Measurements from ENCODE around the gene ZCCHC10.
"Not testable (repeated sequence)": the region's sequence is repeated elsewhere in the genome, so short reads cannot be mapped to it uniquely, and the experiment has no call there.

Gene ZCCHC10

DNA sequence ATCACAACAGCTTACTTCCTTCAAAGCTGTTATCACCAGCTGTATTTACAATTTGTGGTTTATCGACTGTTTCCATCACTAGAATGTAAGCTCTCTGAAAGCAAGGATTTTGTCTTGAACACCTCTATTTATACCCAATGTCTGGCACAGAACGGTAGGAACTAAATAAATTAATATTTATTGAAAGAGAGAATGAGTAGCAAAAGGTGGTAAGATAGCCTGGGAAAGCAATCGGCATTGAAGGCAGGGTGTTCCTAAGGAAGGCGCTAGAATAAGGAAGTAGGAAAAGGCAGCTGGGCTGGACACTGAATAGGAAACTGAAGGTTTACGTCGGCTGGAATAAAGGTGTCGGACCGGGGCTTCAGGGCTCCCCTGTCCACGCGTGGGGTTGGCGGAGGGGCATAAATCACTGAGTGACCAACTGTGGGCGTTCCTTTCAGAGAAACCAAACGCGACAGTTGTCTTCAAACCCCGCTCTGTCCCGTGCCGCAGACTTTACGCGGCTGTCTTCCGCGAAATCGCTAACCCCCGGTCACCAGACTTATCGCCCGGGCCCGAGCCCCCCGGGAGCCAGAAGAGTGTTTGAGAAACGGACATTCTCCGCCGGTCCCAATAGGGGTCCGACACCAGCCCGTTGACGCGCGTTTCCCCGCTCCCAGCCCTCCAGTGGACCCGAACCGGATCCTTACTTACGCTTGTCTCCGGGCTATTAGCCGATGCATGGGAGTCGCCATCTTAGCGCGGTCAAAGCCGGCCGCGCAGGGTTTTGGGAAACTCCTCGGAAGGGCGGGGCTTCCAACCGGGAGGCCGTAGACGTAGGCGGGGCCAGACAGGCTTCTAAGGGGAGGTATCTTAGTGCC lies at the start of gene ZCCHC10:
Gene ZCCHC10, minus strand, starts transcription at position 746 of the 860 bp plus-strand sequence. Its CDS starts 12 bp downstream, at position 734.
- peak; percentile 88 to 89 for DNase-seq (ENCODE audit: low read depth in 2 of 2)

DNA sequence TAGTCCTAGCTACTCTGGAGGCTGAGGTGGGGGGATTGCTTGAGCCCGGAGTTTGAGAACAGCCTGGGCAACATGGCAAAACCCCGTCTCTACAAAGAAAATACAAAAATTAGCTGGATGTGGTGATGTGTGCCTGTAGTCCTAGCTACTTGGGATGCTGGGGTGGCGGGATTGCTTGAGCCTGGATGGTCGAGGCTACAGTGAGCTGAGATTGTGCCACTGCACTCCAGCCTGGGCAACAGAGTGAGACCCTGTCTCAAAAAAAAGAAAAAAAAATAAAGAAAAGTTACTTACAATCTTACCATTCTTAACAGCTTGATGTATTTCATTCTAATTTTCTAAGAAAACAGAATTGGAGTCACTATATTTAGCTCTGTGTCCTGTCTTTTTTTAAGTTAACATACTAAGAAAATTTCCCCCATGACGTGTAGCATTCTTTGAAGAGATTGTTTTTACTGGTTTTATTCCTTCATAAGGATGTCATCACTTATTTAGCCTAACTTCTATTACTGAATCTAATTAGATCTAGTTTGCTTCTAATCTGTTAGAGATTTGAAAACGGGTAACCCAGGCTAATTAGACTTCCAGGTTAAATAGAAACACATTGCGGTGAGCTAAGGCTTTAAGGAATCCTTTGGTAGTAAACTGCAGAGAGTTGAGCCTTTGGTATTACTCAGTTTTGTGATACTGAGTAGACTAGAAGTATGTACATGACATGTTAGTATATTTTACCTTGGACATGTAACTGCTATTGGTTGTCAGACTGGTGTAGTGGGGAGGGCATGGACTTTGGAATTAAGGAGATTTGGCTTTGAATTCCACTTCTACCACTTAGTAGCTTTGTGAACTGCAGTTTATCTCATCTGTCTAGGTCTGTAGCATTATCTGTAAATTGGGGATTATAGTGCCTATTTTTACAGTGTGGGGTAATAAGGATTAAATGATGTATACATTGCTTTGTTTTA lies 49.5 kb upstream of the ZCCHC10 start:
- DNase-seq (ENCODE audit: low read depth in 2 of 2): no peak

DNA sequence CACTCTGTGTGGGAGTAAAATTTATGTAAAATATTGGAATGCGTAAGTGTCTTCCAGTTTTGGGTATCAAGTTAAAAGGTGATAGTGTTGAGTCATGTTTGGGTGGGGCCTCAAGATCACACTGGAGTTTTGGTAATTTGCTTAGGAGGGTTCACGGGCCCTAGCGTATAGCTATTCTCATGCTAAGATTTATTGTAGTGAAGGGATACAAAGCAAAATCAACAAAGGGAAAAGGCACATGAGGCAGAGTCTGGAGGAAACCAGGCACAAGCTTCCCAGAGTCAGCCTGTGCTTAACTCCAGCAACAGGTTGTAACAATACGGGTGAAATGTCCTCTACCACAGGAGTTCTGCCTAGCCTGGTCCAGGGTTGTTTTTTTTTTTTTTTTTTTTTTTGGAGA lies 45.7 kb upstream of the ZCCHC10 start:
- no peak for DNase-seq (ENCODE audit: low read depth in 2 of 2)

DNA sequence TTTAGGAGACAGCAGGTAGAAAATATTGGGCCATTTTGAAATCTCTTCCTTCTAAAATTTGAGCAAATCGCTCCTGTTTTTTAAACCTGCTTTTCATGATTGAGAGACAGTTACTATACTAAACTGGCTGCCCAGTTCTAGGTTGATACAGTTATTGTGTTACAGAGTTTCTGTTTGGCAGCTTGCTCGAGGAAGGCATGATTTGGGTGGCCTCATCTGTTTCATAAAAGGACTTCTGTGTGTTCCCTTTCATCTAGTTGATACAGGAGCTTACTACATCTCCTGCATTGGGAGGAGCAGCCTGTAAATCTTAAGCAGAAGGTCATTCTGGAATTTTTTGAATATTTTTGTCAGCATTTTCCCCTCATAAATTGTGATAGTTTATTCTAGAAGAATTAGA lies 39.7 kb upstream of the ZCCHC10 start:
- DNase-seq (ENCODE audit: low read depth in 2 of 2): no peak

DNA sequence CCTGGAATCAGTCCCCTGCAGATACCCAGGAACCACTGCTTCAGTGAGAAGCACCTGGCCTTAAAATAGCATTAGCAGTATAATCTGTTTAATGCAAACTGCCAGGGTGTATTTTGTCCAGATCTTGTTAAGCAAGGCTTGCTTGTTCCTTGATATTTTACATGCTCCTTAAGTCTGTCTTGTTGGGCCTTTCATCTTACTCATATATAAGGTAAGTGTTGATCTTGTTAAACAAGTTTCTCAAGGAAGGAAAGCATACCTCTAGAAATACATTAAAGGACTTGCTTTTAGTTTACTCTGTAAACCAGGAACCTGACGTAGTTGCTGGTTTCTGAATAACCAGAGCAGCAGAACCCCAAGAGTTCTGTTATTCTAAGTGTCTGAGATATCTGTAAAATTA lies 39.1 kb upstream of the ZCCHC10 start:
- DNase-seq (ENCODE audit: low read depth in 2 of 2): no peak

DNA sequence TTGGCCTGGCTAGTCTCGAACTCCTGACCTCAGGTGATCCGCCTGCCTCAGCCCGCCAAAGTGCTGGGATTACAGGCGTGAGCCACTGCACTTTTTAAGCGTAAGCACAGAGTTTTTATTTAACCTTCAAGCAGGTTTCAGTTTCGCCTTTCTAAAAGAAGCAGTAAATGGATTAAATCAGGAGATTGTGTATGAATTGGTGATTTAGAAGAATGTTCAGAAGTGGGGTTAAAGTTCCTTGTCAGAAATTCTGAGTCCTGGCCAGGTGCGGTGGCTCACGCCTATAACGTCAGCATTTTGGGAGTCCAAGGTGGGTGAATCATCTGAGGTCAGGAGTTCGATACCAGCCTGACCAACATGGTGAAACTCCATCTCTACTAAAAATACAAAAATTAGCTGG lies 37.6 kb upstream of the ZCCHC10 start:
- DNase-seq (ENCODE audit: low read depth in 2 of 2): no peak

DNA sequence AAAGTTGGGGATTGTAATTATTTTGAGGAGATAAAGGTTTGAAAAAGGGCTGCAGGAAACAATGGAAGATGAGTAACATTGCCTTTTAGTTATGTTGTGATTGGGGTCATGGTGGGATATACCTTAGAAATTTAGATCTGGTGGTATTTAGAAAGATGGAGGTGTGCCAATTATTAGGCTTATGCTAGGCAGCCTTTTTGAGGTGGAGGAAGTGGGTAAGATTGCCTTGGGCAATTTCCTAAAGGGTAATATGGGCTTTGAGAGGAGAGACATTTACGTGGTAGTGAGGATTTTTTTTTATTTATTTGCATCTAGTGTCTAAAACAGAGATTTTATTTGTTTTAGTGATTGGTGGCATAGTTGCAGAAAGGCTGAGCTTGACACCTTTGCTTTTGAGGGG lies 35.9 kb upstream of the ZCCHC10 start:
- DNase-seq (ENCODE audit: low read depth in 2 of 2): no peak

DNA sequence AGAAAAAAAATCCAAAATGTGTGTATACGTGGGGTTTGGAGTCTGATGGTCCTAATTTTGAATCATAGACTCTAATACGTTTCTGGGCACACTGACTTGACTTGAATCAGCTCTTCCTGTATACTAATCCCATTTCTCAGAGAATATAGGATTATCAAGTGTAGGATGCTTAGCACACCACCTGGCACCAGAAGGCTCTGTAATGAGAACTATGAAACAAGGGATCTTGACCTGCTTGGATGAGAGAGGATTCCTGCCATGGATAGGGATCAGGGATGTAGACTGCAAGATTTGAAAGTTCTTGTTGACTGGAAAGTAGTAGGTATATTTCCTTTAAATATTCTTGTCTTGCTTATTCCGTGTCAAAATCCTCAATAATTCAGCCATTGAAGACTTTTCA lies 33.3 kb upstream of the ZCCHC10 start:
- no peak for DNase-seq (ENCODE audit: low read depth in 2 of 2)

DNA sequence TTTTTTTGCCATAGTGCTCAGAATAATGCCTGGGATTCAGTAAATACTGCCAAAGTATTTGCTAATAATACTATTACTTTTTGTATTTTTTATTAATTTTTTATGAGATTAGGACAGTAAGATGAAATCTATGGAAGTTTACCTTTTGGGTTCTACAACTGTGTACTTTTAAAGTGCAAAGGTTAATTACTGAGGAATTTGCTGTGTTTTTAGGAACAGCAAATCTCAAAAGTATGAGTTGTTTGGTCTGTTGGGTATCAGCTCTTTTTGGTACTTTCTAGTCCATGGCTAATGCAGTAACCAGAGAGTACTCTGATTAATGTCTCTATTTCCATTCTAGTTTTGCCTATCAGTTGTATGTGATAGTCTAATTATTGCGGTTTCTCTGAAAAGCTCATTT lies 30.5 kb upstream of the ZCCHC10 start:
- DNase-seq (ENCODE audit: low read depth in 2 of 2): no peak

DNA sequence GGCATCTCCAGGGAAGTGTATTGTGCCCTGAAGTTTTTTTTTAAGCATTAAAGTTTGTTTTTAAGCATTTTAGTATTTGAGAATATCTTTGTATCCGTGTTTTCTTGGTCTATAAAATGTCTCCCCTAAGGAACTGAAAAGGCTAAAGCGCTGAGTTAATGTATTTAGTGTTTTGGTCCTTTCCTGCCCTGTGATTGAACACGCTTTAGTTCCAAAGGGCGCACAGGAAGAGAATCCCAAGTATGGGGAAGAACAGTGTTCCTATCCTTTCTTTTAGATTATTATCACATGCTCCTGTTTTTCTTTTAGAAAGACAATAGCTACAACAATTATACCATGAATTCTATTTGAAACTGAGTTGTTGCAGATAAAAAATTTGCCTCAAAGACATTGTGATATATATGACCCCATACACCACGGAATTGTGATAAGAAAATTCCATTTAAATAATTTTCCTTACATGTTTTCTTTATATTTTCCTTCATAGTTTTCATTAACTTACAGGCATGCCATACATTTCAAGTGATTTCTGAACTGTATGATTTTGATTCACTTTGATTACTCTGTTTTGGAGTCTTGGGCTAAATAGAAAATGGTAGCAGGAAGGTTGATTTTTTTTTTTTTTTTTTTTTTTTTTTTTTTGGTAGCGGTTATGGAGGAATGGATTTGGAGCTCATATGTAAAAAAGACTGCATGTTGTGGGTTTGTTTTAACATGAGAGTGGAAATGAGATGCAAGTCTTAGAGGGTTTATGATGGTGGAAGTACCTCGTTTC lies 28.5 kb upstream of the ZCCHC10 start:
- no peak for DNase-seq (ENCODE audit: low read depth in 2 of 2)

DNA sequence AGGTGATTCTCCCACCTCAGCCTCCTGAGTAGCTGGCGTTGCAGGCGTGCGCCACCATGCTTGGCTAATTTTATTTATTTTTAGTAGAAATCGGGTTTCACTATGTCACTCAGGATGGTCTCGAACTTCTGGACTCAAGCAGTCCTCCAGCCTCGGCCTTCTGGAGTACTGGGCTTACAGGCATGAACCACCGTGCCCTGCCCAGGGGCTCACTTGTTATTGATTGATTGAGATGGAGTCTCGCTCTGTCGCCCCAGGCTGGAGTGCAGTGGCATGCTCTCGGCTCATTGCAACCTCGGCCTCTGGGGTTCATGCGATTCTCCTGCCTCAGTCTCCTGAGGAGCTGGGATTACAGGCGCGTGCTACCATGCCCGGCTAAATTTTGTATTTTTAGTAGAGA lies 27.1 kb upstream of the ZCCHC10 start:
- DNase-seq (ENCODE audit: low read depth in 2 of 2): no peak

DNA sequence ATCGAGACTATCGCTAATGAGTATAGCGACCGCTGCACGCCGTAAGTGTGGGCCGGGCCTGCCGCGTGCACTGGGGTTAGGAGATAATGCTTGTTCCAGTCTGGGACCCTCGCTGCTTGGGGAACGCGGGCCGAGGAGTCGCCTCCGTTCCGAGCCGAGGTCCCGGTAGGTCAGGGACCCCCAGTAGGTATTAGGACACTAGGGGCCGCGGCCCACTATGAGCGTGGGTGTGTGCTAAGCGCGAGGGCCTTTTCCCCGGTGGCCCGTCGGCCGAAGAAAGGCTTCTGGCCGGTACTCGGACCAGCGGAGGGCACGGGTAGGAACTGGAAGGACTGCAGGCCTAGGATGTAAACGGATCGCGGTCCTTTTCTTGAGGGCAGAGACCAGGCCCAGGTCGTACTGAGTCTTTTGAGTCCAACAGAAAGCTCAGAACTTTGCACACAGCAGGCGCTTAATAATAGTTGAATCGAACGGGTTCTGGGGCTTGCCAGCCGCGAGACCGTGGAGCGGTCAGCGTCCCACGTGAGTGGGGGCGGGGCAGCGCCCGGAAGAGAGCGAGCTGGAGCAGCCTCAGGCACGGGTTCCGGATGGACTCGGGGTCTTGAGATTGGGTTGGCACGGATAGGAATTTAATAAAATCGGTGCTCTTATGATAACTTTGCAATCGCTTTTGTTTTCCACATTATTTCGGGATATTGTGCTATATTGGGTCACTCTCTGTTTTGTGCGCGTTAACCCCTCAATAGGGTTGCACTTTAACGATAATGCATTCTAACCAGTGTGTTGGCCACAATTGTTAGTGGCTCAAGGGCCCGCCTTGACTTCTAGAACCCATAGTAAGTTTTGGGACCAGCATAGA lies 26.2 kb upstream of the ZCCHC10 start:
- peak; percentile 61 to 64 for DNase-seq (ENCODE audit: low read depth in 2 of 2)

DNA sequence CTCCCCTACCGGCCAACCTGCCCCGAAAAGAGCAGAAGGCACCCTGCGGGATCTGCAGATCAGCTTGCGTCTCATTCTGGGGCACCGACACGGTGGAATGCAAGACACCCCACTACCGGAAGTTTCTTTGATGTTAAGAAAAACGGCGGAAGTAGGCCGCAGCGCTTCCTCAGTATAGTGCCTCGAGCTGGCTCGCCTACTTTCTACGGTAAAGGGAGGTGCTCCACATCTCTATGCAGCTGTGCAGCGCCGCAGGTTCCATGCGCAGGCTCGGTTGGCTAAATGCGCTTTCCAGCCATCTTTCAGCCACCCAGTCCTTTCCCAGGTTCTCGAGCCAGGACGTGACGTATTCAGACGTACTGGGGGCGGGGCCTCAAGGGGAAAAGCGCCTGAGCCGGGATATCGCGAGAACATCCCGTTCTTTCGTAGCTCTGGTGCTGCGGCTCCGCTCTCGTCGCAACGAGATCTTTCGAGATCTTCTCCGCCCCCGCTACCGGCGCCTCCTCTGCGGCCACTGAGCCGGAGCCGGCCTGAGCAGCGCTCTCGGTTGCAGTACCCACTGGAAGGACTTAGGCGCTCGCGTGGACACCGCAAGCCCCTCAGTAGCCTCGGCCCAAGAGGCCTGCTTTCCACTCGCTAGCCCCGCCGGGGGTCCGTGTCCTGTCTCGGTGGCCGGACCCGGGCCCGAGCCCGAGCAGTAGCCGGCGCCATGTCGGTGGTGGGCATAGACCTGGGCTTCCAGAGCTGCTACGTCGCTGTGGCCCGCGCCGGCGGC lies 25.4 kb upstream of the ZCCHC10 start, which contains the start of gene HSPA4:
Gene HSPA4, plus strand, starts transcription at position 472 of the 775 bp plus-strand sequence. Its CDS starts 238 bp downstream, at position 710.
- DNase-seq (ENCODE audit: low read depth in 2 of 2): peak; percentile 95 to 96

DNA sequence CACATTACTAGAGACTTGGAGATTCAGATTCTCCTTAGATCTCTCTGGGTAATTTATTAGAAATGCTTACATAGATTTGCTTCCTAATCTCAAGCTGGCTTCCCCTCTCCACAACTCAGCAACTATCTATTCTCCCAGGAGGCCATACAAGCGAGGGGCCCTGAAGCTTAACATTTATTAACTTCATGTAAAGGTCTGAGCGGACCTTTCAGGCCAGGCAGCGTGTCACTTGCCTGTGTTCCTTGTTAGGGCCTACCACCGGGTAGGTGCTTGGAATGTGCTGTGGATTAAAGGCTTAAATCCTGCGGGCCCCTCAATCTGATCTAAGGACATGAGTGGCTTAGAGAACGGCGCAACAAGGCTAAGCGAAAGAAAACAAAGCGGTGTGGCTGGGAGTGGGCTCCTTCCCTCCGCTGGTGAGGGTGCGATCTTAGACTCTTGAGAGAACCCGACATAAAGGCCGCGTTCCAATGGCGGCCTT lies 24.8 kb upstream of the ZCCHC10 start:
- DNase-seq (ENCODE audit: low read depth in 2 of 2): no peak

DNA sequence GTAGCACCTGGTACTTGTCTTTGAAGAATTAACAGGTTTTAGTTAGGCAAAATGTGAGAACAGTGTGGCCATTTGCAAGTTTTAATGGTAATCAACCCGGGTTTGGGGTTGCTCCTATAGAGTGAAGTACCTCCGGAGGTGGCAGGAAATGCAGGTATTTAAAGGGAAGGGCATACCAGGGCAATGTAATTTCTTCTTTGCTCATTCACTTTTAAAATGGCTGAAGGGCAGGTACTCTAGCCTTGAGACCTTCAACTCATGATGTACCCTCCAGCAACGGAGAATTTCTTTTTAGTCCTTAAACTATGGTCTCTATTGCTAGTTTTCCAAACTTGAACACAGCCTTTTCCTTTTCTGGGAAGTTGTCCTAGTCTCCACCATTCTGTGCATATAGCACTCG lies 24.2 kb upstream of the ZCCHC10 start:
- no peak for DNase-seq (ENCODE audit: low read depth in 2 of 2)

DNA sequence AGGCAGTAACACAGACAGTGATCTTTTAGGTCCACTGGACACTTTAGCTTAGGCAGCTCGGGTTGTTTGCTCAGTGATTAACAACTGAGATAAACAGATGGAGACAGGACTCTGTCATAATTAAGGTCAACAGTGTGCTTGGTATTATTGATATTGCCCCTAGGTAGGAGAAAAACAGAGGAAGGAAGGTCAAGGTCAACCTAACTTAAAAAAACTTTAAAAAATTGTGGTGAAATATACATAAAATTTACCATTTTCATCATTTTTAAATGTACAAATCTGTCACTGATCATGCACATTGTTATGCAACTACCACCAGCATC lies 23.3 kb upstream of the ZCCHC10 start:
- DNase-seq (ENCODE audit: low read depth in 2 of 2): no peak

DNA sequence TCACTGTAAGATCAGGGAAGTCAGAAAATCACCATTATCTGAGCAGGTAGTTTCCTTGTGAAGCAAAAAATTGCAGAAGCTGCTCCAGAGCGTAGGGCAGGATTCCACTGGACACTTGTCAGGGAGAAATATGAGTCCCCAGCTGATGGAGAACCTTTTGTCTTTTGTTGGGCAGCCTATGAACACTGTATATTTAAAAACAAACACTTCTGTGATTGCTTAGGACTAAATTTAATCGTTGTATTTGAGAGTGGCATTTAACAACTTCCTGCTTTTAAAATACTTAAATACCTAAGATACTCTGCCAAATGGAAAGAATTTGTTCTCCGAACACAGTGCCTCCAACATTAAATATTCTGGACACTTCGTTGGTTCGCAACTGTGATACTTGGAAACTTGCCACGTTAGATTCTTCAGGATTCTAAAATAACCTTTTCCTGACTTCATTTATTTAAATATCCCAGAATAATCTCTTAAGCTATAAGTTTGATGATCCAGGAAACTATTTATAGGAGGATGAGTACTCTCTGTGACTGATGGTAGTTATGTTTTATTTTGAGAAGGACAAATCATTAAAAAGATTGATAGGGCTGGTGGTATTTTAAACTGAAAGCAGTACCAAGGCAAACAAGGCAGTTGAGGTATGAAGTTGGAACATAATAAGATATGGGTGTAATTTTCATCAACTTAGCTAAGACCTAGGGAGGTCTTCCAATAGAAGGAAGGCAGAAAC lies 22.8 kb upstream of the ZCCHC10 start:
- no peak for DNase-seq (ENCODE audit: low read depth in 2 of 2)

DNA sequence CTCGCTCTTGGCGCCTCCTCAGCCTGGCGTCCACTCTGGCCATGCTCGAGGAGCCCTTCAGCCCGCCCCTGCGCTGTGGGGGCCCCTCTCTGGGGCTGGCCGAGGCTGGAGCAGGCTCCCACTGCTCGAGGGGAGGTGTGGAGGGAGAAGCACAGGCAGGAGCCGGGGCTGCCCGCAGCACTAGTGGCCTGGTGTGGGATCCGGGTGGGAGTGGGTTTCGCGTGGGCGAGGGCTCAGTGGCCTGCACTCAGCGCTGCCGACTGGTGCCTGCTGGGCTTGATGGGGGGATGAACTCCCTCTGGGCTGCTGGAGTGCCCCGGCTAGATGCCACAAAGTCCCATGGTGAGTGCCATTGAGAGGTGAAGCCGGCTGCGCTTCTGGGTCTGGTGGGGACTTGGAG lies 21.1 kb upstream of the ZCCHC10 start:
- DNase-seq (ENCODE audit: low read depth in 2 of 2): no peak

DNA sequence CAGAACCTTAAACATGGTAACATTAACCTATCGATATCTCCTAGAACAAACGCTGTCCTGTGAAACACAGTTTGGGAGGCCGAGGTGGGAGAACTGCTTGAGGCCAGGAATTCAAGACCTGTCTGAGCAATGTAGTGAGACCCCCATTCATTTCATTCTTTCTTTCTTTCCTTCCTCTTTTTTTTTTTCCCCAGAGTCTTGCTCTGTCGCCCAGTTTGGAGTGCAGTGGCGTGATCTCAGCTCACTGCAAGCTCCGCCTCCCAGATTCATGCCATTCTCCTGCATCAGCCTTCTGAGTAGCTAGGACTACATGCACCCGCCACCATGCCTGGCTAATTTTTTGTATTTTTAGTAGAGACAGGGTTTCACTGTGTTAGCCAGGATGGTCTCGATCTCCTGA lies 20.2 kb upstream of the ZCCHC10 start:
- not testable (repeated sequence) for DNase-seq (ENCODE audit: low read depth in 2 of 2)

Data from stimulated activated CD4-positive, alpha-beta T cell treated with anti-CD3 and anti-CD28 coated beads, Interleukin-4, amount 100 ng/mL, for 48 hours (primary cell).